ENCODE measurements around the gene G3BP1. TPM values are rescaled to one million over a fixed set of nuclear protein-coding genes. Genes with fewer than 3 reads are reported as not detected.

The G3BP1 gene
- total RNA-seq, 4 donors from 2014 or later: 111 to 116 (median 113) TPM

GRCh38 chr5:151739939-151740335 lies 31.8 kb upstream of the G3BP1 start:
- 49% methylated on average over 4 of the region's 4 CpGs for WGBS
- no peak overlapping the region for H3K4me3 ChIP-seq
- peaks cover 32% of the 10 kb centered on the region for H3K4me1 ChIP-seq
- peak overlapping the region; percentile 83 for H3K27ac ChIP-seq
- H3K36me3 ChIP-seq: peaks cover 11% of the 10 kb centered on the region
- TF ChIP-seq POLR2AphosphoS5 (IDR thresholded peaks at IDR 0.05): peak in 1 of 3 donors; percentile 5
- TF ChIP-seq CTCF (IDR thresholded peaks at IDR 0.05): no peak
- no peak for TF ChIP-seq POLR2A (IDR thresholded peaks at IDR 0.05)
- TF ChIP-seq EP300 (IDR thresholded peaks at IDR 0.05): no peak
- H3K27me3 ChIP-seq: no peaks in the 10 kb centered on the region
- DNase-seq (ENCODE audit: low spot score in 2 of 2): no peak
- no peaks in the 10 kb centered on the region for H3K9me3 ChIP-seq

- peak; percentile 80 to 83 for TF ChIP-seq CTCF (IDR thresholded peaks at IDR 0.05)
- TF ChIP-seq POLR2A (IDR thresholded peaks at IDR 0.05): no peak
- TF ChIP-seq POLR2AphosphoS5 (IDR thresholded peaks at IDR 0.05): no peak
- TF ChIP-seq EP300 (IDR thresholded peaks at IDR 0.05): no peak
- Histone ChIP-seq H3K27ac (peak overlapping the region; percentile 83), H3K4me3 (no peak overlapping the region), H3K36me3 (peaks cover 11% of the 10 kb centered on the region), H3K9me3 (no peaks in the 10 kb centered on the region), H3K4me1 (peaks cover 37% of the 10 kb centered on the region), H3K27me3 (no peaks in the 10 kb centered on the region)
- DNase-seq (ENCODE audit: low spot score in 2 of 2): peak; percentile 69 to 81
- WGBS: 15% methylated on average over 11 of the region's 11 CpGs
Observed at GRCh38 chr5:151740336-151740942, 31.3 kb upstream of the G3BP1 start.

DNA sequence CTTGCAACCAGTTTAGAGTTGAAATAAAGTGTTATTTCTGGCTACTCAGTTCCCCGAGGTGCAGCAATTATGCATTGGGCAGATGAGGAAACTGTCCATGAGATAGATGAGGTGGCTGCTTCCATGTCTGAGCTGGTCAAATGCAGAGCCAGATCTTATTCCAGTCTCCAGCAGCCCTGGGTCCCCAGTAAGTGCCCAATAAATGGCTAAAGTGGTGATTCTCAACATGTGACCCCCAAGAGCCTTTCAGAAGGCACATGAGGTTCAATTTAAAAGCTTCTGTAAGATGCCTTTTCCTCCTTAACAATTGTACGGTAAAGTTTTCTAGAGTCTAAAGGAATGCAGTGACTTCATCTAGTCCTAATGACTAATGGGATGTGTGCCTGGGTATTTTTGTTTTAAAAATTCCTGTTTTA lies 30.8 kb upstream of the G3BP1 start:
- 56% methylated on average over 2 of the region's 2 CpGs for WGBS
- no peaks in the 10 kb centered on the region for H3K9me3 ChIP-seq
- H3K4me3 ChIP-seq: no peak overlapping the region
- H3K27me3 ChIP-seq: no peaks in the 10 kb centered on the region
- no peak for DNase-seq (ENCODE audit: low spot score in 2 of 2)
- TF ChIP-seq CTCF (IDR thresholded peaks at IDR 0.05) (no peak), EP300 (IDR thresholded peaks at IDR 0.05) (no peak), POLR2A (IDR thresholded peaks at IDR 0.05) (no peak), POLR2AphosphoS5 (IDR thresholded peaks at IDR 0.05) (no peak)
- peaks cover 42% of the 10 kb centered on the region for H3K4me1 ChIP-seq
- H3K27ac ChIP-seq: peak overlapping the region; percentile 83
- H3K36me3 ChIP-seq: peaks cover 11% of the 10 kb centered on the region

DNA sequence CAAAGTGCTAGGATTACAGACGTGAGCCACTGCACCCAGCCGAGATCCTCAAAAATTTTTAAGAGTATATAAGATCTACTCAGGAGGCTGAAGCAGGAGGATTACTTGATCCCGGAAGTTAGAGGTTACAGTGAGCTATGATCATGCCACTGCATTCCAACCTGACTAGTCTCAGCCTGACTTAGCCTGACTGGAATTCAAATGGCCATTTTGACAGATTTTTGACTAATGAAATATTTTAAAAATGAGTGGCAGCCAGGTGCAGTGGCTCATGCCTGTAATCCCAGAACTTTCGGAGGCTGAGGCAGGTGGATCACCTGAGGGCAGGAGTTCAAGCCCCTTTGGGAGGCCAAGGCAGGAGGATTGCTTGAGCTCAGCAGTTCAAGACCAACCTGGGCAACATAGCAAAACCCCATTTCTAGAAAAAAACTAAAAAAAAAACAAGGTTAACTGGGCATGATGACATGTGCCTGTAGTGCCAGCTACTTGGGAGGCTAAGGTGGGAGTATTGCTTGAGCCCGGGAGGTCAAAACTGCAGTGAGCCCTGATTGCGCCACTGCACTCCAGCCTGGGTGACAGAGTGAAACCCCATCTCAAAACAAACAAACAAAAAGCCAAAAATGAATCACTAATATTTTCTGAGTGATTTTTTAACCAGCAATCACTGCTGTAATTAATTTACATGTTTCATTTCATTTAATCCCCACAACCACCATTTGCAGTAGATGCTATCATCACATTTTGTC lies 29.9 kb upstream of the G3BP1 start:
- H3K4me1 ChIP-seq: peaks cover 49% of the 10 kb centered on the region

DNA sequence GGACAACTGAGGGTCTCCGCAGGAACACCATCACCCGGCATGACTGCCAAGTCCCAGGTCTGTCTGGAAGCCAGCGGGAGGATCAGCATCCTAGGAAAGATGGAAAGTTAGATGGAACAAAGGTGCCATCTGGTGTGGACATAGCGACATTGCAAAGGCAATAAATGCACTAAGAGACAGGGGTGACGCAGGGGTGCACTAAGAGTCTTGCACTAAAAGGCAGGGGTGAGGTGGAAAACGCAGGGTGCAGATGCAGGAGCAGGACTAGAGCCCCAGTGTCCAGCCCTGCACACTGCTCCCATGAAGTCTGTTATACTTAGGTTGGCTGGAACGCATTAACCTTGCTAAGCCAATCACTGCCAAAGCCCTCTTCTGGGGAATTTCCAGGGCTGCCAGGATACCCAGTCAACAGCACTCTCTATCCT lies 28.9 kb upstream of the G3BP1 start:
- Histone ChIP-seq H3K4me3 (no peak overlapping the region), H3K9me3 (no peaks in the 10 kb centered on the region), H3K27ac (no peak overlapping the region), H3K27me3 (no peaks in the 10 kb centered on the region), H3K36me3 (peaks cover 11% of the 10 kb centered on the region), H3K4me1 (peaks cover 45% of the 10 kb centered on the region)
- TF ChIP-seq CTCF (IDR thresholded peaks at IDR 0.05): peak; percentile 35 to 46
- TF ChIP-seq POLR2A (IDR thresholded peaks at IDR 0.05): no peak
- no peak for TF ChIP-seq EP300 (IDR thresholded peaks at IDR 0.05)
- TF ChIP-seq POLR2AphosphoS5 (IDR thresholded peaks at IDR 0.05): no peak
- DNase-seq (ENCODE audit: low spot score in 2 of 2): peak in 1 of 2 donors; percentile 81
- 47% methylated on average over 7 of the region's 7 CpGs for WGBS

More for the DNA sequence above, 29.9 kb upstream of the G3BP1 start:
- 69% methylated on average over 6 of the region's 6 CpGs for WGBS
- Histone ChIP-seq H3K9me3 (no peaks in the 10 kb centered on the region), H3K4me3 (no peak overlapping the region), H3K36me3 (peaks cover 11% of the 10 kb centered on the region), H3K27ac (peak overlapping the region; percentile 83), H3K27me3 (no peaks in the 10 kb centered on the region)
- DNase-seq (ENCODE audit: low spot score in 2 of 2): no peak
- TF ChIP-seq EP300 (IDR thresholded peaks at IDR 0.05): no peak
- TF ChIP-seq POLR2AphosphoS5 (IDR thresholded peaks at IDR 0.05): no peak
